AG09309 (cell line): ENCODE data around the gene ATP5PD.
A peak's percentile ranks its signal among the peaks of the same experiment; 100 is the strongest.

Source experiments
- DNase-seq: peaks from one replicate; pipeline ENCODE4 v3.0.0-alpha.2; 2010; ENCODE audit warnings: low read depth
- H3K4me3 ChIP-seq: 2 replicates; pipeline ENCODE4 v1.5.1; 2011; ENCODE audit warnings: mild to moderate bottlenecking, low read depth, low read length, moderate library complexity; ENCODE audit not compliant: control insufficient read depth
- TF ChIP-seq, protein P1 (sequence below): IDR thresholded peaks from 2 replicates; pipeline ENCODE4 v1.5.1; 2011; ENCODE audit warnings: mild to moderate bottlenecking, low read depth, low read length, inconsistent platforms; ENCODE audit not compliant: insufficient read depth, control insufficient read depth; ENCODE audit errors: missing control alignments

The ATP5PD gene

DNA sequence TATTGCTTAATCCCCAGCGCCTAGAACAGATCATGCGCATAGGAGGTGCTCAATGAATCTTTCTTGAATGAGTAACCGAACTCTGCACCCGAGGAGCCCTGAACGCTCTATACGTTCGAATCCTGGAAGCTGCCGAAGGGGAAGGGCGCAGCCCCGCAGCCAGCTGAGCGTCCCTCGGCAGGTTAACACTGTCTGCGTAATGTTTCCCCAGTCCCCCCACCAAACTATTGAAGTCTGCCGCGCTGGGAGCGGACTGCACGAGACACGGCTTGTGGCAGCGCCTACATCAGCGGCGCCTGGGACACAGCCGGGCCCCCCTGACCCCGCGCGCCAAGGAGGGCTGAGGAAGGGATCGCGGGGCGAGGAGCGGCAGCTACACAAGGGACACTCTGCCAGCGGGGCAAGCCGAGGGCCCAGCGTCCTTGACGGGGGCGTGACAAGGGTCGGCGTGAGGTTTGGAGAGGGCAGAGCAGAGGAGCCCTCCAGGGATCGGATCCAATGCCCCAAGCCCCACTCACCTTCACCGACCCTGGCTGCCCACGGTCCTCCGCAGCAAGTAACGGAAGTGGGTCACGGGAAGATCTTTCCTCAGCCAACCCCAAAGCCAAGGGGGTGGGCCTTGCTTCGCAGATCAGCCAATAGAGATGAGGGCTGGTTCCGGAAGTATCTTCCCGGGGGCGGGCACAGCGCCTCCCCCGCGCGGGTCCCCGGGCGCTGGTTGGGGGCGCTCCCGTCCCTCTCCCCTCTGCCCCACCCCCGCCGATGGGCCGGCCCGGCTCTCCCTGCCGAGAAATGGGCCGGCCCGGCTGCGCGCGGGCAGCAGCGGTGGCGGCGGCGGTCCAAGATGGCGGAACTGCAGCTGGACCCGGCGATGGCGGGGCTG, at the start of gene ATP5PD, which contains the start of gene KCTD2:
Gene ATP5PD, minus strand, starts transcription at position 563 of the 883 bp plus-strand sequence. CDS start 4,319 bp downstream, outside the sequence.
Gene KCTD2, plus strand, starts transcription at position 819 of the 883 bp plus-strand sequence. Its CDS starts 26 bp downstream, at position 845.
- peak; percentile 88 for DNase-seq
- peak within 1 kb of the TSS; percentile 64 for H3K4me3 ChIP-seq
- TF ChIP-seq, protein P1, sequence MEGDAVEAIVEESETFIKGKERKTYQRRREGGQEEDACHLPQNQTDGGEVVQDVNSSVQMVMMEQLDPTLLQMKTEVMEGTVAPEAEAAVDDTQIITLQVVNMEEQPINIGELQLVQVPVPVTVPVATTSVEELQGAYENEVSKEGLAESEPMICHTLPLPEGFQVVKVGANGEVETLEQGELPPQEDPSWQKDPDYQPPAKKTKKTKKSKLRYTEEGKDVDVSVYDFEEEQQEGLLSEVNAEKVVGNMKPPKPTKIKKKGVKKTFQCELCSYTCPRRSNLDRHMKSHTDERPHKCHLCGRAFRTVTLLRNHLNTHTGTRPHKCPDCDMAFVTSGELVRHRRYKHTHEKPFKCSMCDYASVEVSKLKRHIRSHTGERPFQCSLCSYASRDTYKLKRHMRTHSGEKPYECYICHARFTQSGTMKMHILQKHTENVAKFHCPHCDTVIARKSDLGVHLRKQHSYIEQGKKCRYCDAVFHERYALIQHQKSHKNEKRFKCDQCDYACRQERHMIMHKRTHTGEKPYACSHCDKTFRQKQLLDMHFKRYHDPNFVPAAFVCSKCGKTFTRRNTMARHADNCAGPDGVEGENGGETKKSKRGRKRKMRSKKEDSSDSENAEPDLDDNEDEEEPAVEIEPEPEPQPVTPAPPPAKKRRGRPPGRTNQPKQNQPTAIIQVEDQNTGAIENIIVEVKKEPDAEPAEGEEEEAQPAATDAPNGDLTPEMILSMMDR: no peak

DNA sequence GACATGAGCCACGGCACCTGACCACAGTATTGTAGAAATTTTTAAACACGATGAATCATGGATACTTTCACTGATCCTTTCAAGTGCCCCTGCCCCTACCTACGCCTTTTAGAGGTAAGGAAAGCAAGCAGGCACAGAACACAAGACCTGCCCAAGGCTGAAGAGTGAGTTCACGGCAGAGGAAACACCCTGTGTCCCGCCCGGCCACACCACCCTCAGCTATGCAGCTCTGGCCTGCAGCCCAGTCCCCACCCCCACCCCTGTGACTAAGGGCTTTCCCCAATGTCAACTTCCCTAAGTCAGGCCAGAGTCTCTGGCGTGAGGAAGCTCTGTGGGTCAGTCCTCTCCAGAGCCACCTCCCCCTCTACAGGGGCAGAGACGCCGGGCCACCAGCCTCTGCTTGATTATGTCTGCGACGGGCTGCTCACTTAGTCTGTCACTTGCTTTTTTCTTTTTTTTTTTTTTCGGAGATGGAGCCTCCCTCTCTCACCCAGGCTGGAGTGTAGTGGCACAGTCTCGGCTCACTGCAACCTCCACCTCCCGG, 49.4 kb upstream of the ATP5PD start:
- TF ChIP-seq, protein P1: no peak
- no peak for DNase-seq
- H3K4me3 ChIP-seq: no peak overlapping the region

DNA sequence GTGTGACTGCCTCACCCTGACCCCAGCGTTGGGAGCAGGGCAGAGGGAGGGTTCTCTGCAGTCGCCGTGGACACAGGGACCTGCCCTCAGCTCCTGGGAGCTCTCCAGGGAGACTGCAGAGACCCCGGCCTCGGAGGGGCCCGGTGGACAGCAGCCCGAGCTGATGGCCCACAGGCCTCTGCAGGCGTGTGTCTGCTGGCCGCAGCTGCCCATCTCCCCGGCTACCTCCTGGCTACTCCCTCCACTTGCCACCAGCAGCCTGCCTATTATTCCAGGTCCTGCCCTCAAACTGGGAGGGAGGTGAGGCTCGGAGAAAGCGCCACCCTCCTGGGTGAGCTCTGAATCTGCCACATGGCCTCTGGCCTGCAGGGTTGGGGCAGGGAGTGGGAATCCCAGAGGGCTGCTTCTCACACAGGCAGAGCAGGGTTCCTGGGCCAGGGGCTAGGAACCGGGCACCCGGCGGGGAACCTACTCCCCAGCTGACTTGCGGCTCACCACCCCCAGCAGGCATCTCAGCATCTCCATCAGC, 48.2 kb upstream of the ATP5PD start:
- no peak overlapping the region for H3K4me3 ChIP-seq

DNA sequence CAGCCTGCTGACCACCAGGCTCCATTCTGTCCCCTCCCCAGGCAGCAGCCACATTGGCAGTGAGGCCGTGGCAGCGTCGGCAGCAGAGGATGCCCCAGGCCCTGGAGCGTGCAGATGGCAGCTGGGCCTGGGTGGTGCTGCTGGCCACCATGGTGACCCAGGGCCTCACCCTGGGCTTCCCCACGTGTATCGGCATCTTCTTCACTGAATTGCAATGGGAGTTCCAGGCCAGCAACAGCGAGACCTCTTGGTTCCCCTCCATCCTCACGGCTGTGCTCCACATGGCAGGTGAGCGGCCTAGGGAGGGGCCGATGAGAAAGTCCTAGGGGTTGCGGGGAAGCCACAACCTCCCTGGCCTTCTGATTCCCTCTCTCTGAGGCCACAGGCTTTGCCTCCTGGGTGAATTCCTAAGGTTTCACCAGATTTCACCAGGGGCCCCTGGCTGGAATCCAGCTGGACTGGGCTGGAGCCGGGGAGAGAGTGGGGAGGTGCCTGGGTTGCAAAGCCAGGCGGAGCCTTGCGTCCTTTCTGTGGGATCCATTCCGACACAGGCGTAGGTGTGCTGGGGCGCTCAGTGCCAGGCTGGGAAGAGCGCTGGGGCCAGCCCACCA, 46.9 kb upstream of the ATP5PD start:
- H3K4me3 ChIP-seq: no peak overlapping the region
- no peak for DNase-seq
- TF ChIP-seq, protein P1: no peak

More for the DNA sequence above, 48.2 kb upstream of the ATP5PD start:
- TF ChIP-seq, protein P1: no peak
- no peak for DNase-seq

DNA sequence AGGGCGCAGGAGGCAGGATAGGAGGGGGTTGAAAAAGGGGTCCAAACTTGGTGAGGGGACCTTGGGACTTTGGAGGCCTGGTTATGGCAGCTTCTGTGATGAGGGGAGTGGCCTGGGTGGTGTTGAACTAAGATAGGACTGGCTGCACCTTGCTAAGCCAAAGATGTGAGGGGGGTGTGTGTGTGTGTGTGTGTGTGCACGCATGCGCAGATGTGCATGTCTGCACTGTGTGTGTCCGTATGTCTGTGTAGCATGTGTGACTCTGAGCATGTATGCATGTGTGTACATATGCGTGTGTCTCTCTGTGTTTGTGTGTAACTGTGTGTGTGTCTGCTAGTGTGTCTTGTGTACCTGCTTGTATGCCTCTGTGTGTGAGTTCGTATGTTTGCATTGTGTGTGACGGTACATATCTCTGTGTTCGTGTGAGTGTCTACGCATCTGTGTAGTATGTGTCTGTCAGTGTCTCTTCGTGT, 45.1 kb upstream of the ATP5PD start:
- no peak for DNase-seq
- no peak overlapping the region for H3K4me3 ChIP-seq
- TF ChIP-seq, protein P1: no peak
